Activated CD4-positive, alpha-beta T cell treated with anti-CD3 and anti-CD28 coated beads, Interleukin-2, Interleukin-4, amounts not matched to agents 100 ng/mL and 50 ng/mL, durations not matched to agents 16 hours and 8 hours (primary cell): ENCODE measurements around the gene ZDHHC8.

Experiments
- DNase-seq: peaks from one replicate; pipeline ENCODE4 v3.0.0-alpha.2; 2020; ENCODE audit warnings: low spot score

The ZDHHC8 gene

GRCh38 chr22:20096574-20097420, 34.8 kb upstream of the ZDHHC8 start:
- no peak for DNase-seq

GRCh38 chr22:20099099-20099711, 32.4 kb upstream of the ZDHHC8 start:
- no peak for DNase-seq

- DNase-seq = no peak
These were observed 30.0 kb upstream of the ZDHHC8 start for GRCh38 chr22:20101638-20102037.

GRCh38 chr22:20102203-20102780, 29.3 kb upstream of the ZDHHC8 start:
- DNase-seq = no peak

- DNase-seq = no peak
These were observed 26.0 kb upstream of the ZDHHC8 start for GRCh38 chr22:20105456-20106204.

GRCh38 chr22:20106205-20106848, 25.3 kb upstream of the ZDHHC8 start:
- no peak for DNase-seq

- no peak for DNase-seq
These were observed 24.8 kb upstream of the ZDHHC8 start for GRCh38 chr22:20106849-20107237.

GRCh38 chr22:20107471-20107901, 24.1 kb upstream of the ZDHHC8 start:
- no peak for DNase-seq

- DNase-seq = no peak
These were observed 23.4 kb upstream of the ZDHHC8 start for GRCh38 chr22:20107951-20108756.

GRCh38 chr22:20108757-20109230, 22.8 kb upstream of the ZDHHC8 start:
- no peak for DNase-seq

GRCh38 chr22:20109411-20110358, 21.9 kb upstream of the ZDHHC8 start:
- DNase-seq = no peak

GRCh38 chr22:20110359-20110985, 21.1 kb upstream of the ZDHHC8 start:
- DNase-seq = no peak

- DNase-seq = no peak
These were observed 20.4 kb upstream of the ZDHHC8 start for GRCh38 chr22:20111045-20111688.

- no peak for DNase-seq
These were observed 19.6 kb upstream of the ZDHHC8 start for GRCh38 chr22:20111689-20112622.

GRCh38 chr22:20112623-20113511, 18.7 kb upstream of the ZDHHC8 start:
- DNase-seq = no peak

- DNase-seq = no peak
These were observed 17.9 kb upstream of the ZDHHC8 start for GRCh38 chr22:20113551-20114310.
